NCI-H2081 (cell line): ENCODE results near the gene SNAPC1.
A peak's percentile ranks its signal among the peaks of the same experiment; 100 is the strongest.
"Not testable (repeated sequence)": the region's sequence is repeated elsewhere in the genome, so short reads cannot be mapped to it uniquely, and the experiment has no call there.

Experiments
- DNase-seq, 2 experiments: peaks; one replicate each; lab custom pipeline; 2025; lab: John Stamatoyannopoulos, UW

Gene SNAPC1, protein sequence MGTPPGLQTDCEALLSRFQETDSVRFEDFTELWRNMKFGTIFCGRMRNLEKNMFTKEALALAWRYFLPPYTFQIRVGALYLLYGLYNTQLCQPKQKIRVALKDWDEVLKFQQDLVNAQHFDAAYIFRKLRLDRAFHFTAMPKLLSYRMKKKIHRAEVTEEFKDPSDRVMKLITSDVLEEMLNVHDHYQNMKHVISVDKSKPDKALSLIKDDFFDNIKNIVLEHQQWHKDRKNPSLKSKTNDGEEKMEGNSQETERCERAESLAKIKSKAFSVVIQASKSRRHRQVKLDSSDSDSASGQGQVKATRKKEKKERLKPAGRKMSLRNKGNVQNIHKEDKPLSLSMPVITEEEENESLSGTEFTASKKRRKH

DNA sequence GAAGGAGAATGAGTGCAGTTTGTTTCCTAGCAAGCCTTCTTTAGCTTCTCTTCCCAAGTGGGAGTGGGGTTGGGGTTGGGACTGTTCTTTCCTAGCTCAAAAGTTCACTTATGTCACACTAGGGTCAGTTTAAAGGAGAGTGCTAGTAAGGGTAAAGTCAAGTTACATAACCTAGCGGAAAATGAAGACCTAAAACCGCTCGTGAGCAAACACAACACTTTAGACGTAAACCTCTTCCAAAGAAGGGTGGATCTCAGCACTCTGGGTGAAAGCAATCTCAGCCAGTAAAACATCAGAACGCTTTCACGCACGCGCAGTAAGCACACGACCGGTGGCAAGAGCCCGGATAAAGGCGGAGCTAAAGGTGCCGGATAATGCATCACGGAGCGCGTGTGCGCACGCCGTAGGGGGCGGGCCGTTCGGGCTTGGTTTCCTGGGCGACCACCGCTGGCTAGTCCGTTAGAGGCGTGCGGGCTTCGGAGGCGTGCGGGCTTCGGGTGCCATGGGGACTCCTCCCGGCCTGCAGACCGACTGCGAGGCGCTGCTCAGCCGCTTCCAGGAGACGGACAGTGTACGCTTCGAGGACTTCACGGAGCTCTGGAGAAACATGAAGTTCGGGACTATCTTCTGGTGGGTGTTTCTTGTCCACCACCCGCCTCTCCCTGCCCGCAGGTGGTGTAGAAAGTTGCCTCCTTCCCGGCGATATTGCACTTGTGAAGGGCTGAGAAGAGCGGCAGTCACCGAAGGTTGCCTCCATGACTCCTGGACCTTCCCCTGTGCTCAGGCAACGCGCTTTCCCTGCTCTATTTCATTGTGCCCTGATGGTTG, at the start of gene SNAPC1:
Gene SNAPC1 (plus strand): TSS at position 462 of the 828 bp plus-strand sequence. CDS start 41 bp downstream, at position 503.
- peak; percentile 97 to 99 for DNase-seq

GRCh38 chr14:61713724-61714437, 48.3 kb upstream of the SNAPC1 start:
- DNase-seq = no peak

- no peak for DNase-seq
These were observed 45.3 kb upstream of the SNAPC1 start for GRCh38 chr14:61716956-61717355.

DNA sequence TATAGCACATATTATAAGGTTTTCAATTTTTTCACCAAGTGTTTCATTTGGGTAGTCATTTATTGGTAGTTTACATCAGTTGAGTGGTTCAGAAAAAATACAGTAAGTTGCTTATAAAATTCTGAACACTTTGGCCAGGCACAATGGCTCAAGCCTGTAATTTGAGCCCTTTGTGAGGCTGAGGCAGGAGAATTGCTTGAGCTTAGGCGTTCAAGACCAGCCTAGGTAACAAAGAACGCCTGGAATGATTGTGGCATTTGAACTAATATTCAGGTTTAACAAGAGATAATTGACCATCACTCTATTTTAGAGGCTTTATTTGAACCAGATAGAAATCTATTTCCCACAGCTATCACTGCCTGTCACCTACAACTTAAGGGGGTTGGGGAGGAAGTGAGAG, 44.2 kb upstream of the SNAPC1 start:
- no peak for DNase-seq

- DNase-seq = no peak
These were observed 42.6 kb upstream of the SNAPC1 start for GRCh38 chr14:61719344-61720293.

- no peak for DNase-seq
These were observed 41.9 kb upstream of the SNAPC1 start for GRCh38 chr14:61720294-61720661.

DNA sequence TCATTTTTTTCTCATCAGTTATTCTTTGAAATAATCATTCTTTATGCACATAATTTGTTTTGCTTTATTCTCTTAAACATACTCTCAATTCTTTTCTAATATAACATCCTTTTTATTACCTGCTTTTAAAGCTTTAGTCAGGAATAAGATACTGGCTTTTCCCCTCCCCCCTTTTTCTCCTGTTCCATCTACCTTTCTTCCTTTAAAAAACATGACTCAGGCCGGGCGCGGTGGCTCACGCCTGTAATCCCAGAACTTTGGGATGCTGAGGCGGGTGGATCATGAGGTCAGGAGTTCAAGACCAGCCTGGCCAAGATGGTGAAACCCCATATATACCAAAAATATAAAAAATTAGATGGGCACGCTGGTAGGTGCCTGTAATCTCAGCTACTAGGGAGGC, 41.5 kb upstream of the SNAPC1 start:
- DNase-seq = no peak

- no peak for DNase-seq
These were observed 38.1 kb upstream of the SNAPC1 start for GRCh38 chr14:61724133-61724532.

DNA sequence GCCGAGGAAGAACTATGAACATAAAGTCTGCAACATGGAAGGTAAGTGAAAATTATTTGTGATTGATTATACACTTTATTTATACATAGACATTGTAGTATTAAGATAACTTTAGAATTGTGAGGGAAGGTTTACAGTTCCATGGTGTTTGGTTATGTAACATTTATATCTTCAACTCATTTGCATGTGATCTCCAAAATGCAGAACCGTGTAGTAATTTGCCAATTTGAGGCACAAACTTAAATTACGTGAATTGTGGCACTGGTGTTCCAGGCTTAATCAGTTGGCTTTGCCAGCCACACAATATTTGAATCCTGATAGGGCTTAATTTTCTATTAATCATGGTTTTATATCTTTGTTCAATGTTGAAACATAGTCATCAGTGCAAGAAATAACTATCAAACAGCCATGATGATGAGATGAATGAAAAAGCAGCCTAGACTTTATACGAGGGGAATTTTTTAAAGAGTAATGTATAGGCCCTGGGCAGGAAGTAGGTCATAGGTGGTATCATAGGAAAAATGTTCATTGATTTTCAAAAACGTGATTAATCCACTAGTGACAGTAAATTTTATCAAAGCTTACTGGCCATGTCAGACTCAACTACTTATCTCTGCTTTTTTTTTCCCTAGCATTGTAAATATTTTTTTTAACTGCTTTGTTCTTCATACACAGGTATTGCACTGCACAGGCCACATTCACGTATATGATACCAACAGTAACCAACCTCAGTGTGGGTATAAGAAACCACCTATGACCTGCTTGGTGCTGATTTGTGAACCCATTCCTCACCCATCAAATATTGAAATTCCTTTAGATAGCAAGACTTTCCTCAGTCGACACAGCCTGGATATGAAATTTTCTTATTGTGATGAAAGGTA, 35.2 kb upstream of the SNAPC1 start:
- no peak for DNase-seq

DNA sequence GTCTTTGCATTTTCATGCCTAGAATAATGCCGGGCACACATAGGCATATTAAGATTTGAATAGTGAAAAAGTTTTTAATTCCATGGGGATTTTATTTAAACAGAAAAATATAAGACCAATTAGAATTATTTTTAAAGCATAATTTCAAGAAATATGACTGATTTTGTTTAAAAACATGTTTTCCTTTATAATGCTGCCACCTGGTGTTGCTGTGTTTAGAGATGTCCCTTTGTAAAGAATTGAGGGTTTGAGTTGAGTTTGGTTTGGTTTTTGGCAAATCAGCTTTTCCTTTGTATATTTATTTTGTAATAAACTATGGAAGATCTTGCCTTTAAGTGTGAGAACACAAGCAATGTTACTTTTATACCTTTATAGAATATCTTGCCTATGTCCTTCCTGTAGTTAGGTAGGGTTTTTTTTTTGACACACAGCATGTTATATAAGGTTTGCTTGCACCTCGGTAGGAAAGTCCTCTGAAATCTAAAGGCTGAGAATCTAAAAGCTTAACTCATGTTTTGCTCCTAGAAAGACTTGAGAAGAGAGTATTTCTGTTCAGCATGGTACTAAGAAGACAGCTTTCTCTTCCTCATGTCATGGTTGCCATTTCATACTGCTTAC, 31.4 kb upstream of the SNAPC1 start:
- no peak for DNase-seq

DNA sequence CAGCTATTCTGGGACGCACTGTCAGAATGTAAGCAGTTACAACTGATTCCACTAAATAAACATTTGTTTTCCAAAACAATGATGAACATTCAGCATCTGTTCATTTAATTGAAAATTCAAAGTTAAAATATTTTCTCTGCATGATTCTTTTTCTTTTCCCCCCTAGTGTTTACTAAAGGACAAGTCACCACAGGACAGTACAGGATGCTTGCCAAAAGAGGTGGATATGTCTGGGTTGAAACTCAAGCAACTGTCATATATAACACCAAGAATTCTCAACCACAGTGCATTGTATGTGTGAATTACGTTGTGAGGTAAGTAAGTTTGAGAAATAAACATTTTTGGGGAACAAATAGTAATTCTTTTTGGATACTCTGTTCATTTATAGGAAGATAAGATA, 28.2 kb upstream of the SNAPC1 start:
- no peak for DNase-seq

GRCh38 chr14:61736751-61737150, 25.5 kb upstream of the SNAPC1 start:
- no peak for DNase-seq

DNA sequence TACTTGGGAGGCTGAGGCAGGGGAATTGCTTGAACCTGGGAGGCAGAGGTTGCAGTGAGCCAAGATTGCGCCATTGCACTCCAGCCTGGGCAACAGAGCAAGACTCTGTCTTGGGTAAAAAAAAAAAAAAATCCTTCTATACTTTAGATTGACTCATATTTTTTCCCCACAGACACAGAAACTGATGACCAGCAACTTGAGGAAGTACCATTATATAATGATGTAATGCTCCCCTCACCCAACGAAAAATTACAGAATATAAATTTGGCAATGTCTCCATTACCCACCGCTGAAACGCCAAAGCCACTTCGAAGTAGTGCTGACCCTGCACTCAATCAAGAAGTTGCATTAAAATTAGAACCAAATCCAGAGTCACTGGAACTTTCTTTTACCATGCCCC, 24.3 kb upstream of the SNAPC1 start:
- DNase-seq = no peak

- no peak for DNase-seq
These were observed 23.1 kb upstream of the SNAPC1 start for GRCh38 chr14:61739133-61739532.

GRCh38 chr14:61742371-61742770, 19.8 kb upstream of the SNAPC1 start:
- no peak for DNase-seq

DNA sequence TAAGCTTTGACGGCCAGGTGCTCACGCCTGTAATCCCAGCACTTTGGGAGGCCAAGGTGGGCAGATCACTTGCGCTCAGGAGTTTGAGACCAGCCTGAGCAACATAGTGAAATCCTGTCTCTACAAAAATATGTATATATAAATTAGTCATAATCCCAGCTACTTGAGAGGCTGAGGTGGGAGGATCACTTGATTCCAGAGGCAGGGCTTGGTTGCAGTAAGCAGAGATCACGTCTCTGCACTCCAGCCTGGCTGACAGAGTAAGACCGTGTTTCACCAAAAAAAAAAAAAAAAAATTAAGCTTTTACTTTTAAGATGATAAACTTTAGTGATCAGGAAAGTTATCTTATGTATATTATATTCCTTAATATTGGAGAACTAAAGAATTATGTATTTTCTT, 18.0 kb upstream of the SNAPC1 start:
- no peak for DNase-seq

DNA sequence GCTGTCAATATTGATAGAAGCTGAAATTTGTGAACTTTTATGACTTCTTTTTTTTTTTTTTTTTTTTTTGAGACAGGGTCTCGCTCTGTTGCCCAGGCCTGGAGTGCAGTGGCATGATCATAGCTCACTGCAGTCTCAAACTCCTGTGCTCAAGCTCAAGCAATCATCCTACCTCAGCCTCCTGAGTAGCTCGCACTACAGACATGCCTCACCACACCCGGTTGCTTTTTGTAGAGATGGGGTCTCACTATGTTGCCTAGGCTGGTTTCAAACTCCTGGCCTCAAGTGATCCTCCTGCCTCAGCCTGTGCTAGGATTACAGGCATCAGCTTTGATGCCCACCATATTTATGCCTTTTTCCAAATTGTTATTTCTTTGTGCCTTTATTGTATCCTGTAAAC, 15.9 kb upstream of the SNAPC1 start:
- DNase-seq = not testable (repeated sequence)

DNA sequence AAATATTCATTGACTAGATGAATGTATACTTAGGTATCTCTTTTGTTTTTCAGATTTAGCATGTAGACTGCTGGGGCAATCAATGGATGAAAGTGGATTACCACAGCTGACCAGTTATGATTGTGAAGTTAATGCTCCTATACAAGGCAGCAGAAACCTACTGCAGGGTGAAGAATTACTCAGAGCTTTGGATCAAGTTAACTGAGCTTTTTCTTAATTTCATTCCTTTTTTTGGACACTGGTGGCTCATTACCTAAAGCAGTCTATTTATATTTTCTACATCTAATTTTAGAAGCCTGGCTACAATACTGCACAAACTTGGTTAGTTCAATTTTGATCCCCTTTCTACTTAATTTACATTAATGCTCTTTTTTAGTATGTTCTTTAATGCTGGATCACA, 15.3 kb upstream of the SNAPC1 start:
- DNase-seq = no peak

GRCh38 chr14:61747342-61747741, 14.9 kb upstream of the SNAPC1 start:
- no peak for DNase-seq

DNA sequence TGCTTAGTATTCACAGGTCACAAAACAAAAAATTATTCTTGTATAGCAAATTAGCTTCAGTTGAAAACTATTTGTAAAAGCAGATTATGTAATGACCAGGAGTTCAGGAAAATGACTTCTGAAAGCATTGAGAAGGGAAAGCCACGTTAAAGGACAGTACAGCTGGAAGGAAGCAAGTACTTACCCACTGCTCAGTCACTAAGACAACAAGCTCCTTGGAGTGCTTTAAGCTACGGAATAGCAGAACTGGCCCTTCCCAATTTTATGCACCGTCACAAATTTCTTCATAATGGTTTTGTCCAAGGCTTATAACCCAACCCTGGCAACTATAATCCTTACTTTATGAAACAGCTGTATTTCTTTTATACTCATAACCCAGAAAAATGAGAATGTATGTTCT, 13.0 kb upstream of the SNAPC1 start:
- DNase-seq = no peak
